Fibroblast of lung (primary cell): ENCODE data around the gene PIM1. TPM values are rescaled to one million over a fixed set of nuclear protein-coding genes. Genes with fewer than 3 reads are reported as not detected.

ENCODE experiments used
- DNase-seq, 2 donors: peaks; one replicate each; pipeline versions ENCODE4 v3.0.0 to v3.0.0-alpha.2; 2010; ENCODE audit warnings: low read depth in 2 of 2
- H2AFZ ChIP-seq: 2 replicates; pipeline ENCODE4 v1.5.1; 2012; ENCODE audit warnings: low read length, control low read depth, inconsistent platforms
- H3K27ac ChIP-seq: 2 replicates; pipeline ENCODE4 v1.5.1; 2011; ENCODE audit warnings: low read length, control low read depth; ENCODE audit not compliant: insufficient read depth
- H3K27me3 ChIP-seq: 2 replicates; pipeline ENCODE4 v1.5.1; 2011; ENCODE audit warnings: mild to moderate bottlenecking, low read length; ENCODE audit not compliant: control insufficient read depth, insufficient read depth
- H3K36me3 ChIP-seq: 2 replicates; pipeline ENCODE4 v1.5.1; 2011; ENCODE audit warnings: low read length; ENCODE audit not compliant: control insufficient read depth, insufficient read depth
- H3K4me1 ChIP-seq: 2 replicates; pipeline ENCODE4 v1.5.1; 2011; ENCODE audit warnings: low read length; ENCODE audit not compliant: control insufficient read depth, insufficient read depth; ENCODE audit errors: extremely low read depth
- H3K4me2 ChIP-seq: 2 replicates; pipeline ENCODE4 v1.5.1; 2011; ENCODE audit warnings: low read length, control low read depth; ENCODE audit not compliant: insufficient read depth; ENCODE audit errors: extremely low read depth
- H3K4me3 ChIP-seq, 4 experiments: fragments of 200-600 bp in 1 of 4; sonication (generic) in 1 of 4; replicated peaks in 1 of 4; 2 replicates each; pipeline ENCODE4 v1.5.1; 2011 to 2016; ENCODE audit warnings: low read length in 4 of 4, low read depth in 3 of 4, mild to moderate bottlenecking in 3 of 4, control low read depth in 2 of 4, inconsistent platforms in 1 of 4, mixed read lengths in 1 of 4; ENCODE audit not compliant: insufficient read depth in 1 of 4; ENCODE audit errors: control extremely low read depth in 1 of 4
- H3K79me2 ChIP-seq: 2 replicates; pipeline ENCODE4 v1.5.1; 2012; ENCODE audit warnings: mild to moderate bottlenecking, low read length, inconsistent platforms; ENCODE audit not compliant: control insufficient read depth, insufficient read depth
- H3K9ac ChIP-seq: 2 replicates; pipeline ENCODE4 v1.5.1; 2011; ENCODE audit warnings: mild to moderate bottlenecking, low read length, control low read depth; ENCODE audit not compliant: insufficient read depth
- H3K9me3 ChIP-seq: 2 replicates; pipeline ENCODE4 v1.5.1; 2012; ENCODE audit warnings: low read depth, low read length; ENCODE audit not compliant: control insufficient read depth, insufficient read depth
- H4K20me1 ChIP-seq: 2 replicates; pipeline ENCODE4 v1.5.1; 2011; ENCODE audit warnings: low read length; ENCODE audit not compliant: control insufficient read depth, insufficient read depth; ENCODE audit errors: extremely low read depth
- CTCF ChIP-seq, 2 donors: IDR thresholded peaks in 1 of 2; conservative IDR thresholded peaks in 1 of 2; 1 replicate in 1 of 2; 2 replicates in 1 of 2; pipeline ENCODE4 v1.5.1; 2011 to 2012; ENCODE audit warnings: low read length in 2 of 2, control low read depth in 1 of 2, inconsistent platforms in 1 of 2, low read depth in 1 of 2, mild to moderate bottlenecking in 1 of 2
- EZH2 ChIP-seq: IDR thresholded peaks from 2 replicates; pipeline ENCODE4 v1.5.1; 2012; ENCODE audit warnings: low read length, control low read depth, mild to moderate bottlenecking; ENCODE audit errors: missing control alignments
- polyA plus RNA-seq, 2 donors: library from polyadenylated mRNA; depleted of rRNA in 1 of 2; stranded (reverse) in 1 of 2; unstranded in 1 of 2; fragments of >200 nt; gene quantifications; 2 replicates each; pipeline ENCODE4 v1.2.1, GENCODE V29; 2011 to 2012; ENCODE audit warnings: missing spikeins in 1 of 2
- total RNA-seq: library from RNA; depleted of rRNA; stranded (reverse); fragments of >200 nt; gene quantifications from 2 replicates; pipeline ENCODE4 v1.2.1, GENCODE V29; 2014

The PIM1 gene
- total and polyA plus RNA-seq, 2 donors (not counting 1 experiment from before 2014, with no cell fraction given), result 13.8 to 22.8 TPM

DNA sequence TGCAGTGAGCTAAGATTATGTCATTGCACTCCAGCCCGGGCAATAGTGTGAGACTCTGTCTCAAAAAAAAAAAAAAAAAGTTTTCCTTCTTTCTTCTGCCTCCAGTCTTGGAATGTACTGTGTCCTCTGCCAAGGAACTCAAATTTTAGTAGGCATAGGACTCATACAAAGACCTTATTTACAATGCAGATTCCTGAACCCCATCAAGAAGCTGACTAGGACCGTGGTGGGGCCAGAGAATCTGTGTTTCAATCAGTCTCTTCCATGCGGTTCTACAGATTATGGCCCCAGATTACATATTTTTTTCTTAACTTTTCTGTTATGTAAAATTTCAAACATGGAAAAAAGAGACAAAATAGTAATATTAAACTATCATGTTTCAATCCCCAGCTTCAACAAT, 29.8 kb upstream of the PIM1 start:
- H3K4me1 ChIP-seq, result peaks cover 21% of the 10 kb centered on the region
- H3K9me3 ChIP-seq, result no peaks in the 10 kb centered on the region
- H3K79me2 ChIP-seq, result no peaks in the 10 kb centered on the region
- no peak overlapping the region for H3K27ac ChIP-seq
- H3K9ac ChIP-seq, result no peak overlapping the region
- H3K27me3 ChIP-seq, result no peaks in the 10 kb centered on the region
- no peak overlapping the region for H3K4me3 ChIP-seq
- no peak for DNase-seq
- H4K20me1 ChIP-seq, result no peaks in the 10 kb centered on the region
- no peak for TF ChIP-seq CTCF (conservative IDR thresholded peaks at IDR 0.05 in 1 of 2, IDR thresholded peaks at IDR 0.05 in 1 of 2; ENCODE audit: low read depth in 1 of 2, low read length in 2 of 2)
- TF ChIP-seq EZH2, result no peak
- no peak overlapping the region for H3K4me2 ChIP-seq
- no peaks in the 10 kb centered on the region for H3K36me3 ChIP-seq
- no peak overlapping the region for H2AFZ ChIP-seq

DNA sequence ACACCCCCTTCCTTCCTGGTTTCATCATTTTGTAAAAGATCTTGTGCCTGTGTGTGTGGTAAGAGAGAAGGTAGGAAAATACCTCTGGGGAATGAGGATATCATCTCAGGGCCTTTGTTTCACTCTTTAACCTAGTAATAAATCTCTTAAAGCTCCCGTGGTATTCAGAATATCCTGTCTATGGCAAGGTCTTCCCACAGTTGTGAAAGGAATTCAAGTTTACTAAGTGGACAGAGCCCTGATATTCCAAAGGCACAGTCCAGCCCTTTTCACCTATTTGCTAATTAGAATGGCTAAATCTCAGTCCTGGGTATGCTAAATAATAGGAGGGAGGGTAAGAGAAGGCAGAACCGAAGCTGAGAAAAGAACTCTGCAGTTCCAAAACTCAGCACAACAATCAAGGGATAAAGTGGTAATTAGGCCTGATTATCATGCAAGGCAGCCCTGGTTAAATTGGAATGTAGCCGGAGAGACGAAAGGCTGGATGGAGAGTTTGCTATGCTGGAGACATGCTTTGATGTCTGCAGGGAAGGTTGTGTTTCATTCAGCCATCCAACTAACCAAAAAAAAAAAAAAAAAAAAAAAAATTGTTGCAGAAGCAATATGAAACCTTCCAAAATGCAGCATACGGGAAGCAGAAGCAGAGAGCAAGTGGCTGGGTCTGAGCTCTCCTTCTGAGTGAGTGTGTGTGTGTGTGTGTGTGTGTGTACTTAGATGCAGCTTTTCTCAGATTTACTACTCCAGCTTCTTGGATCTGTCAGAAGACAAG, 28.5 kb upstream of the PIM1 start:
- H3K36me3 ChIP-seq, result no peaks in the 10 kb centered on the region
- no peak overlapping the region for H3K9ac ChIP-seq
- no peak overlapping the region for H3K4me3 ChIP-seq
- no peak for TF ChIP-seq EZH2
- no peak for TF ChIP-seq CTCF (conservative IDR thresholded peaks at IDR 0.05 in 1 of 2, IDR thresholded peaks at IDR 0.05 in 1 of 2; ENCODE audit: low read depth in 1 of 2, low read length in 2 of 2)
- H3K27ac ChIP-seq, result no peak overlapping the region
- H3K9me3 ChIP-seq, result no peaks in the 10 kb centered on the region
- no peaks in the 10 kb centered on the region for H4K20me1 ChIP-seq
- peak; percentile 83 to 88 for DNase-seq
- H3K4me1 ChIP-seq, result peaks cover 24% of the 10 kb centered on the region
- no peaks in the 10 kb centered on the region for H3K79me2 ChIP-seq
- H2AFZ ChIP-seq, result no peak overlapping the region
- H3K27me3 ChIP-seq, result no peaks in the 10 kb centered on the region
- H3K4me2 ChIP-seq, result no peak overlapping the region

DNA sequence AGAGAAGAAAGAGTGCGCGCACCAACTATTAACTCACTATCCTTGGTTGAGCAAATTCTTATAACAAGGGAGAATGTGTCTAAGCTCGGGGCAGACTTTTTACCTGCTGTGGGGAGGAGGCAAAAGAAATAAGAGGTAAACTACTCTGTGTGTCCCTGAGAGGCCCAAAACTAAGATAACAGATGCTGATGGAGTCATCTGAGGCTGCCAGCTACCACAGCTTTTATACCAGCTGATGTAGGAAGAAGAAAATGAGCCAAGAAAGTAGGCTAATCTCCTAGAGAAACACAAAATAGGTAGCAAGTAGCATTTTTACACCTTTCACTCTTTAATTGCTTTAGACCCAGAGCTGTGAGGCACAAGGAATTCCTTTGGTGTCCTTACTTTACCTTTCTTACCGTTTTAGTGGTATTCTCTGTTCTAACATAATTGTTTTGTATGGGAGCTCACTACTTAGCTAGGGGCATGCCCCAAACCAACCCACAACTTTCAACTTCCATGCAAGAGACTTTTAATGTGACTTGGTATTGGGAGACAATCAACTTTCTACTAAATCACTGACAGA, 27.8 kb upstream of the PIM1 start:
- Histone ChIP-seq H3K9ac (no peak overlapping the region), H3K79me2 (no peaks in the 10 kb centered on the region), H3K36me3 (no peaks in the 10 kb centered on the region), H3K27ac (no peak overlapping the region), H2AFZ (no peak overlapping the region), H3K9me3 (no peaks in the 10 kb centered on the region), H3K27me3 (no peaks in the 10 kb centered on the region), H3K4me2 (no peak overlapping the region), H3K4me3 (no peak overlapping the region), H4K20me1 (no peaks in the 10 kb centered on the region), H3K4me1 (peaks cover 20% of the 10 kb centered on the region)
- peak in 1 of 2 donors; percentile 71 for DNase-seq
- TF ChIP-seq CTCF (conservative IDR thresholded peaks at IDR 0.05 in 1 of 2, IDR thresholded peaks at IDR 0.05 in 1 of 2; ENCODE audit: low read depth in 1 of 2, low read length in 2 of 2) (no peak), EZH2 (no peak)
